GM21390 (cell line): Measurements from ENCODE around the gene ZSCAN16.

ENCODE experiments used
- ATAC-seq: cut with Tn5 transposase; IDR thresholded peaks from one replicate; pipeline ENCODE4 v1.9.1; 2021; ENCODE audit not compliant: unreplicated experiment

ZSCAN16 gene

DNA sequence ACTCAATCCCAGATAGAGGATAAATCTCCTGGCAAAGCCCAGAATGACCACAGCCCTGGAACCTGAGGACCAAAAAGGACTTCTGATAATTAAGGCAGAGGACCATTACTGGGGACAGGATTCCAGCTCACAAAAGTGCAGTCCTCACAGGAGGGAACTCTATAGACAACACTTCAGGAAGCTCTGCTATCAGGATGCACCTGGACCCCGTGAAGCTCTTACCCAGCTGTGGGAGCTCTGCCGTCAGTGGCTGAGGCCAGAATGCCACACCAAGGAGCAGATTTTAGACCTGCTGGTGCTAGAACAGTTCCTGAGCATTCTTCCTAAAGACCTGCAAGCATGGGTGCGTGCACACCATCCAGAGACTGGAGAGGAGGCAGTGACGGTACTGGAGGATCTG, 992 bp downstream of the ZSCAN16 start:
- no peak for ATAC-seq

DNA sequence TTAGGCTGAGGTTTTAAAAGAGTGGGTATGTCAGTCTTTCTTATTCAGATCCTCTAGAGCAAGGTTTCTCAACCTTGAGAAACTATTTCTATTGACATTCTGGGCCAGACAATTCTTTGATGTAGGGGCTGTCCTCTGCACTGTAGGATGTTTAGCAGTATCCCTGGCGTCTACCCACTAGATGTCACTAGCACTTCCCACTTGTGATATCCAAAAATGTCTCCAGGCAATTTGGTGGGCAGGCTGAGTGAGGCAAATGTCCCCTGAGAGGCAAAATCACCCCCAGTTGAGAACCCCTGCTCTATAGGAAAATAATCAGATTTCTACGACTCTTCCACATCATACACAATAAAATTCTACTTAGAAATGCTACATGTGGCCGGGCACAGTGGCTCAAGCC, 9.6 kb downstream of the ZSCAN16 start:
- ATAC-seq, result no peak

DNA sequence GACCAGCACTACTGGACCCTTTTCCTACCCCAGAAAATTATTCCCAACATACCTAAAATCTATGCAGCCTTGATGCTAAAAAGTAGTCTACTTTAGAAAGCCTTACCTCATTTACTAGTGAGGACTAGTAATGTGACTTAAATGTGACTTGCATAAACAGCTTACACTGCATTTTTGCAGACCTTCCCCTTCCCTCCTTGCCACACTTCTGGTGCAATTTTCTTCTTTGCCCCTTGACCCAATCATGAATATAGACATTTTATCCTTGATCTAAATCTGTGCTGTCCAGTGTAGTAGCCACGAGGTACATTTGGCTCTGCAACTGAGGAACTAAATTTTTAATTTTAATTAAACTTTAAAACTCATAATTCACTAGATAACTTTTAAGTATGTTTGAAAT, 10.3 kb downstream of the ZSCAN16 start:
- no peak for ATAC-seq

DNA sequence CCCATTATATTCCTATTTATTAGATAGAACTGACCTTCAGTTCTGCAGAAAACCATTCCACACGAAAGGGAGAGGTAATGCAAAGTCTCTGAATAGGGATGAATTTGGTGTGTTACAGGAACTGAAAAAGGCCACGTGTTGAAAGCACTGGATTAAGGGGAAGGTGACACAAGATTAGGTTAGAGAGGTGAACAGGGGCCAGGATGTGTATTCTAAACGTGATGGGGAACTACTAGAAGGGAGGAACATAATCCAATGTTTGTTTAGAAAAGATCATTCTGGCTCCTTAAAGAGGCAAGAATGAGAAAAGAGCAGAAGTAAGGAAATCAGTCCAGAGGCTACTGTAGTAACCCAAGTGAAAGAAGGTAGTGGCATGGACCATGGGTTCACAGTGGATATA, 11.0 kb downstream of the ZSCAN16 start:
- ATAC-seq, result no peak

DNA sequence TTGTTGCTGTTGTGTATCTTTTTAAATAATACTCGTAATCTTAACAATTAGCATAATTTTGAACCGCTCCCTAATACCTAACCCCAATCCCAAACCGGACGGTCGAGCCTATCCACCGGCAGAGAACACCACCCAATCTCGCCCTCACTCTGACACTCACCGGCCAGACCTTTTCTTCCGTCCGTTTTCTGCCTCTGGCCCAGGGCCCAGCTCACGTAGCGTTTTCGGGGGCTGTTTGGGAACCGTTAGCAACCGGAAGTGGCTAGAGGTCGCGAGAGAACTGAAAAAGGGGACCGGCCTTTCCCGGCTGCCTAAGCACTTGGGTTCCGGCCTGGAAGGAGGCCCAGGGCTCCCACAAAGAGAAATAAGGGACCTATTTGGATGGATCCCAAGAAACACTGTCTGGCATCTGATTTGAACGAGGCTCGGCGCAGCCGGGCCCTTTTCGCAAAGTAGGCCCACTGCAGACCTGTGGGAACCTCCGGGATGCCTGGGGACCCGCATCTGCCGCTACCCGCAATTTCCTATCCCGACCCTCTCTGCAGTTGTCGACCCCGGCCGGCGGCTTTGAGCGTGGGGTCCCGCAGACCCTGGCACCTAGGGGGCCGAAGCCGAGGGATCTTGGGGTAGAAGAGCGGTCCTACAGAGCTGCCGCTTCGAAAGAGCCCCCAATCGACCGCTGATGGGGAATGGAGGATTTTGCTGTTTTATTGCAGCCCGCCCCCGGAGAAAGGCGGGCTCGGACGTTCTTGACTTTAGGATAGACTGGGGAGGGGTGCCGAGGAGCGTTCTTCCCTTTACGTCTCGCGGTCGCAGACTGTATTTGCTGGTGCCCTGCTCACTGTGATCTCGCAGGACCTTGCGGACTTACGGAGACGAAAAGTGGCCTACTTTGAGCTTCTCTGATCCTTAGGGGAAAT, 12.4 kb downstream of the ZSCAN16 start:
- ATAC-seq, result peak; percentile 65

DNA sequence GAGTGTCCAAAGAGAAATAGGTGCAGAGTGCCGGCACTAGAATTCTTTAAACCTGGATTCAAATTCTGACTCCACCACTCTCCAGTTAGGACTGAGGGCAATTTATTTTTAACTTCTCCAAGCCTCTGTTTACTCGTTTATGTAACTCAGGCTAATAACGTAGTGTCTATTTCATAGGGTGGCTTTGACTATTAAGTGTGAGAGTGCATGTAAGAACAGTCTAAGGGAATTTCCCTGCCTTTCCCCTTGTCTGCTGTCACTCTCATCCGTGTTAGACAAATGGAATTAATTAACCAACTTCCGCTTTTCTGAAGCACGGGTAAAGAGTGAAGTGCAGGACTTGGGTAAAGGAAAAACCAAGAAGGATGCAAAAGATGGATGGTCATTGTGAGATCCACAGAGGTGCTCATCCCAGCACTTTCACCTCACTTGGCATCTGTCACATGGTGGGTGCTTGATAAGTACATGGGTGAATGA, 13.1 kb downstream of the ZSCAN16 start:
- peak; percentile 35 for ATAC-seq

DNA sequence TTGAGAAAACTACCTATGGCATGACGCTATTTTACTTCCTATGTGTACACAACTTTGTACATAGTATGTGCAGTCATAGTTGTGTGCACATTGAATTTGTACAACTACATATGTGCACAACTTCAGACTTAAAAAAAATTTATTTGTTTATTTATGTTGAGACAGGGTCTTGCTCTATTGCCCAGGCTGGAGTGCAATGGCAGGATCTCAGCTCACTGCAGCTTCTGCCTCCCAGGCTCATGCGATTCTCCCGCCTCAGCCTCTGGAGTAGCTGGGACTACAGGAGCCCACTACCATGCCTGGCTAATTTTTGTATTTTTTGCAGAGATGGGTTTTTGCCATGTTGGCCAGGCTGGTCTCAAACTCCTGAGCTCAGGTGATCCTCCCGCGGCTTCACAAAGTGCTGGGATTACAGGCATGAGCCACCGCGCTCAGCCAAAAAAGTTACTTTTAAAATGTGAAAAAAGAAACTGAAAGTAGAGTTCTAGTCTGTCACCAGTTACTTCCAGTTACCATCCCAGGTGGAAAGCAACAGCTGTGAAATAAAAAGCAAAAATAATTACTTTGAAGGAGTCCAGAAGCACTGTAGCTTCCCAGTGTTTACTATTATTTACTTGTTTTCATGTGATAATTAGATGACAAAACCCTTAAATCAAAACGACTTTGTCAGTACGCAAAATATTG, 15.6 kb downstream of the ZSCAN16 start:
- ATAC-seq, result no peak

DNA sequence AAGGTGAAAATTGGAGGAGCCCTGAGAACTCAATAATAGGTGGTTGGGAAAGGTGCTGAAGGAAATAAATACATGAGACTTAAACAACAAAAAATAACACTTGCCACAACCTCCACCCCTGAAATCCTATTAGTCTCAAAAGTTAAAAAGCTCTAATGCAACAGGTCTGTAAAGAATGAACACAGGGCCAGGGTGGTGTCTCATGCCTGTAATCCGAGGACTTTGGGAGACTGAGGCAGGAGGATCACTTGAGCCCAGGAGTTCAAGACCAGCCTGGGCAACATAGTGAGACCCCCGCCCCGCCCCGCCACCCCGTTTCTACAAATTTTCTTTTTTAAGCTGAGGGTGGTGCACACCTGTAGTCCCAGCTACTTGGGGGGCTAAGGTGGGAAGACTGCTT, 16.2 kb downstream of the ZSCAN16 start:
- ATAC-seq, result no peak

DNA sequence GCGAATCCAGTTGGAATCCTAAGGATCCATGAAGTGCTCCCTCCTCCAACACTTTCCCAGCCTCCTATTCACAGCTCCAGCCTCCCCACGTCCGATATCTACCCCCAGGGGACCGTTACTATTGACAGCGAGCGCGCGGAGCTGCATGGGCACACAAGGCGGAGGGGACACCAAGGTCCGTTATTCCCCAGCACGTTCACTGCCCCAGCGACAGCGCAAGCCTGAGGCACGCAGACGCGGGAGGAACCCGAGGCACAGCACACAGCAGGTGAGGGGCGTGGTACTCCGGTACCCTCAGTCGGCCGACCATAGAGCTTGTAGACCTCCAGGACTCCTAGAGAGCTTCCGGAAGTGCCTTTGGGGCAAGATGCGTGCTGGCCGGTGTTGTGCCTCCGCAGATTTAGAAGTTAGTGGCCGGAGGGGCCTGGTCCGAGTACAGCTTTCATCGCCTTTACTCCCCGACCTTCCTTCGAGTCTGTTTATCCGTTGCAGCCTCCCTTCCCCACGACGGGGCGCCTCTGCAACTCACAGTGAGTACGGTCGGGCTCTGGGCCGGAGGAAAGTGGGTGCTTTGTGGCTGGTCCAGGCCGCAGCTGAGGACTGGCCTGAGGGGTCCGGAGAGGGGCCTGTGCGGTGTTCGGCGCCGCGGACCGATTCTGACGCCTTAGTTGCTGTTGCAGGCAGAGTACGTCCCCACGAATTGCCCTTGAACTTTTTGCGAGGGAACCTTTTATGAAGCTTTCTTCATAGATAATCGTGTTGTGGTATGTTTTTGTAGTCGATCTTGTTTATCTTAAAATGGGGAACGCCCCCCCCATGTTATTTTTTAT, 17.3 kb downstream of the ZSCAN16 start, which contains the start of gene ZKSCAN8:
Gene ZKSCAN8 (plus strand): TSS at position 384 of the 830 bp plus-strand sequence. CDS start 6,525 bp downstream, outside the sequence.
- peak; percentile 72 for ATAC-seq

DNA sequence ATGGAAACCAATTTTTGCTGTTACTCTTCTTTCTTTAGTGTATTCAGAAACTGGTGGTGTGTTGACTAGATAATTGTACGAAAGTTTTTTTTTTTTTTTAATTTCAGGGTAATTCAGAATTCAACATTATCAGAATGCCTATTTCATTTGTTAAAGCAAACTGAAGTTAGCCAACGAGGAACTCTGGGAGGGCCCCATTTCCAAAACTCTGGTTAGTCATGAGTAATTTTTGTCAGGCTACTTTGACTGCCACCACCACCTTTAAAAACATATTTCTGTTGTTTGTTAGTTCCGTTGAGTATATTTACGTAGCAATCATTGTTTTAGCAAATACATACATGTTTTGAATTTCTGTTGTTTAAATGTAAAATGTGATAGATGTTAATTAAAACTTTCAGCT, 18.0 kb downstream of the ZSCAN16 start:
- ATAC-seq, result no peak

DNA sequence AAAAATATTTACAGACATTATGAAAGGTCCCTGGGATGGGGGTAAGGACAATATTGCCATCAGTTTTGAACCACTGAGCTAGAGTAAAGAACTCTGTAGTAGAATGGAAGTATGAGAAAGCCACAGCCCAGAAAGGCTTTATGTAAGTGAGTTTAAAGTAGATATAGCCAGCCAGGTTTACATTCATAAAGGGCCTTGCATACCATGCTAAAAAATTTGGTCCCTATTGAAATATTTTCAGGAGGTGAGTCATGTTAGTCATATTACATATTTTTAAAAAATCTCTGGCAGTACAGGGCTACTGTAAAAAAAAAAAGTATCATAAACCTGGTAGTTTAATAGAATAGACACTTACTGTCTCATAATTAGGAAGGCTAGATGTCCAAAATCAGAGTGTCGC, 20.8 kb downstream of the ZSCAN16 start:
- no peak for ATAC-seq

DNA sequence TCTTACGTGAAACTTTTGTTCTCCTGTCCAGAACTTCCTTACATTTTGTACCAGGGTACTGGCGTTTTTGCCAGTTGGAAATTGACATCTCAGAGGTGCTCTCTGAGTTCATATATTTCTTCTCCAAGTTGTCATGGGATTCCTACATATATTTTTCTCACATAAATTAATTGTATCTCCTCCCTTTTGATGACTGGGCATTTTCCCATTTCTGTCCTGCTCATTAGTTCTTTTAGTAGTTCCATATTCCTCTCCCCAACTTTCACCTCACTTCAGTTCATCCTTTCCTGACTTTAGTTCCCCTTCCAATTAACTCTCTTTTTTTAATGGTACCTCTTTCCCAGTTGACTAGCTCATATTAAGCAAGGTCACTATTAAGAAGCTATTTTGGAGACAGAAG, 28.1 kb downstream of the ZSCAN16 start:
- no peak for ATAC-seq

DNA sequence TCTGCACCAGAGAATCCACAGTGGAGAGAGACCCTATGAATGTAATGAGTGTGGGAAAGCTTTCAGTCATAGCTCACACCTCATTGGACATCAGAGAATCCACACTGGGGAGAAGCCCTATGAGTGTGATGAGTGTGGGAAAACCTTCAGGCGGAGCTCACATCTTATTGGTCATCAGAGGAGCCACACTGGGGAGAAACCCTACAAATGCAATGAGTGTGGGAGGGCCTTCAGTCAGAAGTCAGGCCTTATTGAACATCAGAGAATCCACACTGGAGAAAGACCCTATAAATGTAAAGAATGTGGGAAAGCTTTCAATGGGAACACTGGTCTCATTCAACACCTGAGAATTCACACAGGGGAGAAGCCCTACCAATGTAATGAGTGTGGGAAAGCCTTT, 29.1 kb downstream of the ZSCAN16 start:
- ATAC-seq, result no peak

DNA sequence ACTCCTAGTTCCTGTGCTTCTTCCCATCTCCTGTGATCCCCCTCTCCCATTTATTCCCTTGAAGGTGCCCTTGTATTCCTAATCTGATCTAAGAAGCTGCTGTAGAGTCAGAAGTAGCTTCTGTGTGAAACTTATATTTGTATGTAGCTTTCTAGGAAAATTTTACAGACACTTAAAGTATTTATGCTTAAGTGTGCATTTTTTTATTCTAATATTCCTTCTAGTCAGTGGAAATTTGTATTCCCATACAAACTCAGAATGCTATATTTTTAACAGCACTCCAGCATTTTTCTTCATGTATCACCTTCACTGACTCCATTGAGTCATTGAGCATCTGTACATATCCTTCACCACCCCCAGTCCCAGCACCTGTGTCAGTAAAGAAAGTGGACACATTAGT, 29.9 kb downstream of the ZSCAN16 start:
- ATAC-seq, result no peak

DNA sequence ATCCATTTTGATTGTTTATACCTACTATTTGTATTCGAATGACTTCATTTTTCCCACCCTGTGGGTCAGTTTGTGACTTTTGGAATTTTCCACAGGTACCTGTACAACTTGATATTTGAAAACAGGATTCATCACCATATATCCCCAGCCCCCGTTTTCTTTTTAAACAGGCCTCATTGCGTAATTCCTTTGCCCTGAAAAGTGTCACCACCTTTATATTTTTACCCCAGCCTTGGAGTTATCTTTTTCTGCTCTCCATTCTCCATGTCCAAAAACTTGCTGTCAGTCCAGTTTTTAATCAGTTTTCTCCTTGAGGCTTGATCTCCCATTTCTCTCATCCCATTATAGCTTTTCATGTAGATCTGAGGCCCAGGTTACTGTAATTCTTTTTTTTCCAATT, 33.9 kb downstream of the ZSCAN16 start:
- ATAC-seq, result no peak

DNA sequence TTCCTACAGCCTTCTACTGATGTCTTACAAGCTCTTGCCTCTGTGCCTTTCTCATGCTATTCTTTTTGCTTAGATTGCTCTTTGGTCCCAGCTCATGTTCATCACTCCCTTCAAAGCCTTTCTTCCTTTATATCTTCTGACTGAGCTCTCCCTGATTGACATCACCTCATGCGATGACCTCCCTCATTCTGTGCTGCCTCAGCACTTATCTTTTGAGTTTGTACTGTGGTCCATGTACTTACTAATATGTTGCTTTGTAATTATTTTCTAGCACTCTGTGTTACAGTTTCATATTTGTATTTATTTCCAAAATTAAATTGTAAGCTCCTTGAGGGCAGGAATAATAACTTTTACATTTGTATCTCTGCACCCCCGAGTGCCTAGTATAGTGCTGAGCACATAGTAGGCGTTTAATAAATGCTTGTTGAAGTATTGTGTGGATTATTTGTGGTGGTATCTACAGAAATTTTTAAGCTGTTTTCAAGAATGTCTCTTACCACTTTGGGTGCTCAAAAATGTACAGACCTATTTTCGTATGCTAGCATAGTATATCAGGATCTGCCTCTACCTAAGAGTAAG, 34.7 kb downstream of the ZSCAN16 start:
- ATAC-seq, result no peak

DNA sequence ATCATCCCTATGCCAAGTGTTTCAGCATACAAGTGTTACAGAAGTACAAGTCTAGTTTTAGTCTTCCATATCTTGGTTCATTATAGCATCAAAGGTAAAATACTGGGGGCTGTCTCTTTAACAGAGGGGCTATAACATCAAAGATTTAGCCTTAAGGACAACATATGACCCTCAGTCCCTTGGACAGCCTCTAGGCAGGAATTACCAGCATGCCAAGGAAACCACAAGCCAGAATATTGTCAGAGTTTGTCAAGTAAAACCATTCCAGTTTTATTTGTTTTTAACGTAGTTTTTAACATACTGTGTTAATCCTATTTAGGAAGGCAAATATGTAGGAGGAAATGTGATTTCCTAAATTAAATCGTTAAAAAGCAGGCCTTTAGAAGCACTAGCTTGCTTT, 35.8 kb downstream of the ZSCAN16 start:
- ATAC-seq, result no peak

DNA sequence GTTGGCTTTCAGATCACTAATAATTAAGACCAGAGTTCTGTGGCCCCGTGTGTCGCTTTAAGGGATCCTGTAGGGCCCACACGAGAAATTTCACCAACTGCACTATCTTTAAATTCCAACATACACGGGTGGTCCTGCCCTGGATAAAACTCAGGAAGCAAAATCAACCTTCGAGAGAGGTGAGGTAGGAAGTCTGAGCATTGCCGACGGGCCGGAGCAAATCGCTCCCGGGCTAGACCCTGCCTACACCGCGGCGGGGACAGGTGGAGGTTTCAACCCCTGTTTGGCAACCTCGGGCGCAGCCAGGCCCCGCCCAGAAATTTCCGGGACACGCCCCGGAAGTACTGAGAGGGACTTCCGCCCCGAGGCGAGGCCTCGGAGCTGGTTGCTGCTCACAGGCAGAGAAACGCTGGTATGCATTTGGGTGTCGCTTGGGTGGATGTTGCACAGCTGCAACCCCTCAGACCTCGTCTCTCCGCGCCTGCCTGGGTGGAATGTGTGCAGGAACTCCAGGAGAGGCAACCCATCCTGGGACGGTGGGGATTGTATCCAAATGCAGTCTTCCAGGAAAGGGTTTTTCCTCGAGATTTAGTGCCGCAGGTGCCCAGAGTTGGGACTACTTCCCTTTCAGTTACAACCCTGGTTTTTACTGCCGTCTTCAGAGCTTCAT, 37.1 kb downstream of the ZSCAN16 start:
- ATAC-seq, result peak; percentile 95

DNA sequence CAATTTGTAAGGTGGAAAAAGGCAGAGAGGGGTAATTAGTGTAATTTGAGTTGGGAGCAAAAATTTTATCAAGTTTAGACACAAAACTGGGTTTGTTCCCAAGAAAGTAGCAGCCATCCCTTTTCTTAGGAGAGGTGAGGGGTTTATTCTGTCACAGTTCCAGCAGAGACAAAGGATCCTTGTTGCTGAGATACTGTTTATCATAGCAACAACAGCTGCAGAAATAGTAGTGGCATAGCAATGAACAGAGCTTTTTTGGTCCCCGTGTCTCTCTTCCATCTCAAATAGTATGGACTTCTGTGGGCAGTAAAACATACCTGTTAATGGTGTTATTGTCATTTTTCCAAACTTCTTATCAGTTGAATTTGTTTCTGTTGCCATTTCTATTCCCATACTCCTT, 41.2 kb downstream of the ZSCAN16 start:
- ATAC-seq, result no peak

DNA sequence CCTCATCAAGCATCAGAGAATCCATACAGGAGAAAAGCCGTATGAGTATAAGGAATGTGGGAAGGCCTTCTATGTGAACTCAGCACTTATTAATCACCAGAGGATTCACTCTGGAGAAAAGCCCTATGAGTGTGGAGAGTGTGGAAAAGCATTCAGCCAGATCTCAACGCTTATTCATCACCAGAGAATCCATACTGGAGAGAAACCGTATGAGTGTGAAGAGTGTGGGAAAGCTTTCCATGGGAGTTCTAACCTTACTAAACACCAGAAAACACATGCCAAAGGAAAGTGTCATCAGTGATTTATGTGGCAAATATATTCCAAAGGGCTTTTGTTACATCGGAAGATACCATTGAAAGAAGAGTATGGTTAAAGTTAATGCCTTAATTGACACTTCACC, 42.7 kb downstream of the ZSCAN16 start:
- ATAC-seq, result no peak
